ENCODE results near the gene SGK1. TPM values are rescaled to one million over a fixed set of nuclear protein-coding genes. Genes with fewer than 3 reads are reported as not detected.

SGK1 gene
- total and polyA plus RNA-seq, 2 donors (not counting 1 experiment from before 2014, with no cell fraction given) = 37.3 to 57.8 TPM

GRCh38 chr6:134309227-134309626 is 8.7 kb downstream of the SGK1 start:
- no peak overlapping the region for H3K27ac ChIP-seq (ENCODE audit: low read length in 2 of 2)
- intact Hi-C loops (cut with micrococcal nuclease) = no loop called here
- no peaks in the 10 kb centered on the region for H3K9me3 Mint-ChIP-seq (ENCODE audit: insufficient read depth)
- no peaks in the 10 kb centered on the region for H3K36me3 ChIP-seq (replicated peaks in 1 of 2; ENCODE audit: control extremely low read depth in 1 of 2, control insufficient read depth in 1 of 2, extremely low read depth in 1 of 2, insufficient read depth in 2 of 2, low read length in 1 of 2)
- no peak for ATAC-seq (ENCODE audit: low read depth)
- H3K4me2 ChIP-seq (replicated peaks; ENCODE audit: low read depth, low read length, poor library complexity, severe bottlenecking) = no peak overlapping the region
- no peak for DNase-seq
- ChIA-PET CTCF (no interaction called here), POLR2A (no interaction called here)
- 100% methylated on average over 2 of the region's 3 CpGs for WGBS (ENCODE audit: insufficient coverage)
- H3K4me3 Mint-ChIP-seq = no peak overlapping the region
- H3K4me3 ChIP-seq (ENCODE audit: control extremely low read depth in 1 of 5, extremely low read depth in 1 of 5, insufficient read depth in 1 of 5, low read depth in 2 of 5, low read length in 4 of 5) = no peak overlapping the region
- no peaks in the 10 kb centered on the region for H3K4me1 Mint-ChIP-seq
- H4K20me1 ChIP-seq (ENCODE audit: control insufficient read depth, insufficient read depth, low read length, poor library complexity, severe bottlenecking) = no peaks in the 10 kb centered on the region
- H3K27ac Mint-ChIP-seq = no peak overlapping the region
- H3K27me3 ChIP-seq (replicated peaks in 1 of 4; ENCODE audit: control extremely low read depth in 1 of 4, control insufficient read depth in 3 of 4, insufficient read depth in 4 of 4, low read length in 3 of 4) = no peaks in the 10 kb centered on the region
- H3K9ac ChIP-seq (ENCODE audit: low read length) = no peak overlapping the region
- H3K4me1 ChIP-seq (ENCODE audit: control insufficient read depth in 2 of 2, insufficient read depth in 2 of 2, low read length in 2 of 2) = no peaks in the 10 kb centered on the region
- no peak overlapping the region for H2AFZ ChIP-seq (ENCODE audit: insufficient read depth, low read depth, low read length, poor library complexity, severe bottlenecking)
- no peaks in the 10 kb centered on the region for H3K9me3 ChIP-seq (ENCODE audit: control extremely low read depth in 1 of 3, control insufficient read depth in 2 of 3, insufficient read depth in 1 of 3, low read length in 2 of 3)
- H3K27me3 Mint-ChIP-seq = peaks cover 4% of the 10 kb centered on the region
- H3K79me2 ChIP-seq (ENCODE audit: control insufficient read depth, insufficient read depth, low read length) = no peaks in the 10 kb centered on the region
- TF ChIP-seq CTCF (IDR thresholded peaks at IDR 0.05) (no peak), EZH2 (IDR thresholded peaks at IDR 0.05; ENCODE audit: borderline replicate concordance, insufficient read depth, low read depth, low read length, poor library complexity, severe bottlenecking) (no peak)

GRCh38 chr6:134308800-134309199 is 9.1 kb downstream of the SGK1 start:
- Histone ChIP-seq H3K27me3 (replicated peaks in 1 of 4; ENCODE audit: control extremely low read depth in 1 of 4, control insufficient read depth in 3 of 4, insufficient read depth in 4 of 4, low read length in 3 of 4) (no peaks in the 10 kb centered on the region), H3K36me3 (replicated peaks in 1 of 2; ENCODE audit: control extremely low read depth in 1 of 2, control insufficient read depth in 1 of 2, extremely low read depth in 1 of 2, insufficient read depth in 2 of 2, low read length in 1 of 2) (no peaks in the 10 kb centered on the region), H3K9me3 (ENCODE audit: control extremely low read depth in 1 of 3, control insufficient read depth in 2 of 3, insufficient read depth in 1 of 3, low read length in 2 of 3) (no peaks in the 10 kb centered on the region), H3K4me1 (ENCODE audit: control insufficient read depth in 2 of 2, insufficient read depth in 2 of 2, low read length in 2 of 2) (no peaks in the 10 kb centered on the region), H3K4me3 (ENCODE audit: control extremely low read depth in 1 of 5, extremely low read depth in 1 of 5, insufficient read depth in 1 of 5, low read depth in 2 of 5, low read length in 4 of 5) (no peak overlapping the region), H3K27ac (ENCODE audit: low read length in 2 of 2) (no peak overlapping the region), H2AFZ (ENCODE audit: insufficient read depth, low read depth, low read length, poor library complexity, severe bottlenecking) (no peak overlapping the region), H3K79me2 (ENCODE audit: control insufficient read depth, insufficient read depth, low read length) (no peaks in the 10 kb centered on the region), H3K9ac (ENCODE audit: low read length) (no peak overlapping the region), H3K4me2 (replicated peaks; ENCODE audit: low read depth, low read length, poor library complexity, severe bottlenecking) (no peak overlapping the region), H4K20me1 (ENCODE audit: control insufficient read depth, insufficient read depth, low read length, poor library complexity, severe bottlenecking) (no peaks in the 10 kb centered on the region)
- ATAC-seq (ENCODE audit: low read depth) (no peak), DNase-seq (no peak)
- no peak overlapping the region for H3K4me3 Mint-ChIP-seq
- no peak for TF ChIP-seq EZH2 (IDR thresholded peaks at IDR 0.05; ENCODE audit: borderline replicate concordance, insufficient read depth, low read depth, low read length, poor library complexity, severe bottlenecking)
- TF ChIP-seq CTCF (IDR thresholded peaks at IDR 0.05) = no peak
- ChIA-PET POLR2A (no interaction called here), CTCF (no interaction called here)
- H3K27me3 Mint-ChIP-seq = peaks cover 4% of the 10 kb centered on the region
- WGBS (ENCODE audit: insufficient coverage) = 95% methylated on average over 5 of the region's 9 CpGs
- intact Hi-C loops (cut with micrococcal nuclease) = no loop called here
- H3K27ac Mint-ChIP-seq = no peak overlapping the region
- H3K9me3 Mint-ChIP-seq (ENCODE audit: insufficient read depth) = no peaks in the 10 kb centered on the region
- H3K4me1 Mint-ChIP-seq = no peaks in the 10 kb centered on the region
